ENCODE measurements around the gene AEBP2. TPM values are rescaled to one million over a fixed set of nuclear protein-coding genes. Genes with fewer than 3 reads are reported as not detected.

The AEBP2 gene
- polyA plus RNA-seq, 1 donor (not counting 4 experiments of a cell fraction or from before 2014, with no cell fraction given): 19.6 TPM

GRCh38 chr12:19477071-19477470 is 37.8 kb downstream of the AEBP2 start:
- Histone ChIP-seq H3K9me3 (ENCODE audit: control insufficient read depth, low read depth, low read length) (no peaks in the 10 kb centered on the region), H3K9ac (ENCODE audit: control insufficient read depth, extremely low read depth, insufficient read depth, low read length) (no peak overlapping the region), H3K9me1 (ENCODE audit: control insufficient read depth, extremely low read depth, insufficient read depth, low read length) (peaks cover 2% of the 10 kb centered on the region), H3K79me2 (ENCODE audit: control insufficient read depth, insufficient read depth, low read length) (peaks cover 66% of the 10 kb centered on the region), H2AFZ (ENCODE audit: control insufficient read depth, low read length) (no peak overlapping the region), H4K20me1 (ENCODE audit: control insufficient read depth, extremely low read depth, insufficient read depth, low read length) (peaks cover 1% of the 10 kb centered on the region), H3K27ac (ENCODE audit: control insufficient read depth, insufficient read depth, low read length) (no peak overlapping the region), H3K4me1 (ENCODE audit: control insufficient read depth, extremely low read depth, insufficient read depth, low read length) (peaks cover 2% of the 10 kb centered on the region), H3K36me3 (ENCODE audit: control insufficient read depth in 2 of 2, extremely low read depth in 1 of 2, insufficient read depth in 2 of 2, low read length in 2 of 2) (no peaks in the 10 kb centered on the region), H3K4me3 (ENCODE audit: control insufficient read depth in 2 of 3, extremely low read depth in 1 of 3, insufficient read depth in 2 of 3, low read depth in 1 of 3, low read length in 3 of 3) (no peak overlapping the region), H3K27me3 (ENCODE audit: control insufficient read depth, extremely low read depth, insufficient read depth, low read length) (no peaks in the 10 kb centered on the region), H3K4me2 (ENCODE audit: control insufficient read depth, extremely low read depth, insufficient read depth, low read depth, low read length) (no peak overlapping the region)
- DNase-seq (ENCODE audit: low read depth, low spot score) (no peak), FAIRE-seq (no peak)
- TF ChIP-seq EZH2 (IDR thresholded peaks at IDR 0.05; ENCODE audit: low read length) (no peak), CTCF (optimal IDR thresholded peaks at IDR 0.05 in 1 of 3, IDR thresholded peaks at IDR 0.05 in 1 of 3, conservative IDR thresholded peaks at IDR 0.05 in 1 of 3; ENCODE audit: extremely low read depth in 1 of 3, insufficient read depth in 2 of 3, low read length in 3 of 3) (no peak)
- dilution Hi-C loops (cut with MboI; ENCODE audit: extremely low pct_ligation_motif_present, low sequenced_read_pairs): no loop called here

- H4K20me1 ChIP-seq (ENCODE audit: control insufficient read depth, extremely low read depth, insufficient read depth, low read length): peaks cover 6% of the 10 kb centered on the region
- H3K4me1 ChIP-seq (ENCODE audit: control insufficient read depth, extremely low read depth, insufficient read depth, low read length): peaks cover 23% of the 10 kb centered on the region
- no peaks in the 10 kb centered on the region for H3K9me3 ChIP-seq (ENCODE audit: control insufficient read depth, low read depth, low read length)
- H3K79me2 ChIP-seq (ENCODE audit: control insufficient read depth, insufficient read depth, low read length): peaks cover 87% of the 10 kb centered on the region
- H3K36me3 ChIP-seq (ENCODE audit: control insufficient read depth in 2 of 2, extremely low read depth in 1 of 2, insufficient read depth in 2 of 2, low read length in 2 of 2): no peaks in the 10 kb centered on the region
- H2AFZ ChIP-seq (ENCODE audit: control insufficient read depth, low read length): no peak overlapping the region
- FAIRE-seq (no peak), DNase-seq (ENCODE audit: low read depth, low spot score) (no peak)
- H3K9ac ChIP-seq (ENCODE audit: control insufficient read depth, extremely low read depth, insufficient read depth, low read length): no peak overlapping the region
- H3K27me3 ChIP-seq (ENCODE audit: control insufficient read depth, extremely low read depth, insufficient read depth, low read length): no peaks in the 10 kb centered on the region
- no peak overlapping the region for H3K27ac ChIP-seq (ENCODE audit: control insufficient read depth, insufficient read depth, low read length)
- no peak overlapping the region for H3K4me2 ChIP-seq (ENCODE audit: control insufficient read depth, extremely low read depth, insufficient read depth, low read depth, low read length)
- peaks cover 5% of the 10 kb centered on the region for H3K9me1 ChIP-seq (ENCODE audit: control insufficient read depth, extremely low read depth, insufficient read depth, low read length)
- dilution Hi-C loops (cut with MboI; ENCODE audit: extremely low pct_ligation_motif_present, low sequenced_read_pairs): no loop called here
- no peak overlapping the region for H3K4me3 ChIP-seq (ENCODE audit: control insufficient read depth in 2 of 3, extremely low read depth in 1 of 3, insufficient read depth in 2 of 3, low read depth in 1 of 3, low read length in 3 of 3)
- TF ChIP-seq EZH2 (IDR thresholded peaks at IDR 0.05; ENCODE audit: low read length) (no peak), CTCF (optimal IDR thresholded peaks at IDR 0.05 in 1 of 3, IDR thresholded peaks at IDR 0.05 in 1 of 3, conservative IDR thresholded peaks at IDR 0.05 in 1 of 3; ENCODE audit: extremely low read depth in 1 of 3, insufficient read depth in 2 of 3, low read length in 3 of 3) (no peak)
These were observed 41.2 kb downstream of the AEBP2 start for GRCh38 chr12:19480459-19480858.
